K562 (cell line): ENCODE data around the gene FOXA3. TPM values are rescaled to one million over a fixed set of nuclear protein-coding genes. Genes with fewer than 3 reads are reported as not detected.

Source experiments
- ATAC-seq: fragments of 200-7000 bp; cut with Tn5 transposase; 3 replicates; pipeline ENCODE4 v1.9.1; 2020; ENCODE audit warnings: moderate library complexity
- BruUV-seq: library from RNA; stranded (reverse); fragments of 400-500 nt; replicated peaks from 2 replicates; lab custom pipeline; 2021; lab: Mats Ljungman, UMichigan
- CTCF ChIA-PET: fragments of 300-600 bp; formaldehyde crosslinking; extraction: SDS; loops from one replicate; lab custom pipeline; 2021; ENCODE audit warnings: low intra/inter-chr PET ratio; lab: Yijun Ruan, JAX
- POLR2A ChIA-PET: fragments of 300-600, 350-650 bp; sonication (Branson Sonifier 250); formaldehyde crosslinking; extraction: SDS; loops from one replicate; lab custom pipeline; 2021; ENCODE audit warnings: antibody characterized with exemption, inconsistent platforms; lab: Yijun Ruan, JAX
- DNase-seq, 4 experiments: peaks; one replicate each; pipeline versions ENCODE4 v3.0.0 to v3.0.0-alpha.2; 2011 to 2018; ENCODE audit warnings: low spot score in 3 of 4, mixed read lengths in 3 of 4; ENCODE audit errors: extremely low read depth in 1 of 4
- FAIRE-seq: peaks from 2 replicates; lab custom pipeline; 2011; peaks lifted over from hg19 to GRCh38; lab: Jason Lieb, UNC
- H2AFZ ChIP-seq: 2 replicates; pipeline ENCODE4 v1.6.0; 2011; ENCODE audit warnings: low read depth, low read length, control low read depth, inconsistent platforms
- H3K27ac ChIP-seq: fragments of 200-600 bp; 3 replicates; pipeline ENCODE4 v1.8.0; 2011; ENCODE audit warnings: low read depth, mild to moderate bottlenecking, control low read depth, inconsistent platforms, low read length, moderate library complexity, mixed read lengths; ENCODE audit errors: extremely low read depth
- H3K27me3 ChIP-seq, 2 experiments: fragments of 300-600 bp in 1 of 2; 2 replicates in 1 of 2; 3 replicates in 1 of 2; pipeline versions ENCODE4 v1.6.0 to v1.8.0; 2011; ENCODE audit warnings: inconsistent platforms in 2 of 2, low read length in 2 of 2, mild to moderate bottlenecking in 1 of 2, mixed read lengths in 1 of 2, moderate library complexity in 1 of 2; ENCODE audit not compliant: control insufficient read depth in 2 of 2, insufficient read depth in 2 of 2
- H3K36me3 ChIP-seq: fragments of 300-600 bp; 3 replicates; pipeline ENCODE4 v1.8.0; 2011; ENCODE audit warnings: mild to moderate bottlenecking, low read length, inconsistent platforms; ENCODE audit not compliant: control insufficient read depth, insufficient read depth
- H3K4me1 ChIP-seq, 2 experiments: fragments of 200-600 bp in 1 of 2; replicated peaks in 1 of 2; 2 replicates in 1 of 2; 3 replicates in 1 of 2; pipeline versions ENCODE4 v1.5.1 to v1.8.0; 2011; ENCODE audit warnings: inconsistent platforms in 2 of 2, low read length in 2 of 2, mild to moderate bottlenecking in 1 of 2, mixed read lengths in 1 of 2, moderate library complexity in 1 of 2; ENCODE audit not compliant: control insufficient read depth in 2 of 2, insufficient read depth in 2 of 2
- H3K4me2 ChIP-seq: 2 replicates; pipeline ENCODE4 v1.6.1; 2011; ENCODE audit warnings: low read length, control low read depth, inconsistent platforms, mixed read lengths; ENCODE audit not compliant: insufficient read depth
- H3K4me3 ChIP-seq: fragments of 200-600 bp; sonication (generic), shearing (Covaris generic); 2 replicates; pipeline ENCODE4 v1.5.1; 2016; ENCODE audit warnings: control low read depth, inconsistent platforms
- H3K79me2 ChIP-seq: fragments of 200-600 bp; 3 replicates; pipeline ENCODE4 v1.8.0; 2011; ENCODE audit warnings: low read length, inconsistent platforms; ENCODE audit not compliant: control insufficient read depth, insufficient read depth
- H3K9ac ChIP-seq, 2 experiments: 2 replicates each; pipeline versions ENCODE4 v1.6.0 to v1.6.1; 2011; ENCODE audit warnings: low read depth in 2 of 2, low read length in 2 of 2, control low read depth in 1 of 2, inconsistent platforms in 1 of 2, mild to moderate bottlenecking in 1 of 2, mixed read lengths in 1 of 2; ENCODE audit not compliant: insufficient read depth in 1 of 2
- H3K9me1 ChIP-seq: one replicate; pipeline ENCODE4 v1.6.0; 2011; ENCODE audit warnings: inconsistent platforms, mild to moderate bottlenecking, low read length, moderate library complexity; ENCODE audit not compliant: control insufficient read depth, insufficient read depth
- H3K9me3 ChIP-seq: replicated peaks from 2 replicates; pipeline ENCODE4 v1.5.1; 2011; ENCODE audit warnings: low read depth, low read length, inconsistent platforms; ENCODE audit not compliant: control insufficient read depth, insufficient read depth
- H4K20me1 ChIP-seq: replicated peaks from 2 replicates; pipeline ENCODE4 v1.6.1; 2011; ENCODE audit warnings: low read length, inconsistent platforms, mixed read lengths; ENCODE audit not compliant: control insufficient read depth, insufficient read depth
- CBX3 ChIP-seq, 2 experiments: IDR thresholded peaks; 1 replicate in 1 of 2; 2 replicates in 1 of 2; pipeline ENCODE4 v1.6.1; 2012; ENCODE audit warnings: inconsistent platforms in 2 of 2, low read length in 2 of 2, borderline replicate concordance in 1 of 2, control low read depth in 1 of 2
- EGR1 ChIP-seq: fragments of 450-650 bp; conservative IDR thresholded peaks from 2 replicates; pipeline ENCODE4 v1.6.1; 2017; ENCODE audit warnings: mild to moderate bottlenecking
- HDAC3 ChIP-seq: fragments of 450-650 bp; IDR thresholded peaks from 2 replicates; pipeline ENCODE4 v1.6.1; 2018; ENCODE audit warnings: borderline replicate concordance, mild to moderate bottlenecking, moderate library complexity; ENCODE audit not compliant: partially characterized antibody
- HDAC8 ChIP-seq: fragments of 450-650 bp; IDR thresholded peaks from 2 replicates; pipeline ENCODE4 v1.6.1; 2016; ENCODE audit warnings: mild to moderate bottlenecking, missing genetic modification characterization, moderate library complexity, missing compliant biosample characterization
- SOX6 ChIP-seq: fragments of 450-650 bp; IDR thresholded peaks from 2 replicates; pipeline ENCODE4 v1.6.1; 2014; ENCODE audit warnings: mild to moderate bottlenecking
- STAT6 ChIP-seq: sonication (generic); formaldehyde crosslinking; IDR thresholded peaks from 2 replicates; pipeline ENCODE4 v1.8.1; 2023; ENCODE audit warnings: mild to moderate bottlenecking, missing genetic modification reagents
- TCF3 ChIP-seq: sonication (generic); formaldehyde crosslinking; IDR thresholded peaks from 2 replicates; pipeline ENCODE4 v1.4.0; 2020; ENCODE audit warnings: mild to moderate bottlenecking, missing genetic modification reagents
- ZBTB12 ChIP-seq: fragments of 250-450 bp; sonication (Bioruptor Pico); IDR thresholded peaks from 2 replicates; pipeline ENCODE4 v1.4.0; 2020
- ZNF143 ChIP-seq: sonication (generic); formaldehyde crosslinking; IDR thresholded peaks from 2 replicates; pipeline ENCODE4 v1.9.0; 2022; ENCODE audit warnings: mild to moderate bottlenecking, missing genetic modification reagents
- ZNF449 ChIP-seq: fragments of 250-450 bp; sonication (Bioruptor Pico); IDR thresholded peaks from 2 replicates; pipeline ENCODE4 v1.8.0; 2022; ENCODE audit warnings: moderate library complexity, mild to moderate bottlenecking, inconsistent platforms
- WGBS: fragments of 100-300 bp; shearing (Covaris generic); methylation state at CpG from one replicate; pipeline ENCODE4 v1.1.6; 2016; ENCODE audit warnings: low coverage, mixed read lengths; ENCODE audit not compliant: insufficient coverage; ENCODE audit errors: missing lambda C conversion rate; 5-methylcytosine and 5-hydroxymethylcytosine counted together
- in situ Hi-C: fragments of 300-500 bp; cut with MboI; formaldehyde crosslinking; loops from 4 replicates; pipeline ENCODE4 v1.15.0; 2018; ENCODE audit warnings: inconsistent platforms, mixed read lengths
- intact Hi-C: fragments of 100-400 bp; cut with micrococcal nuclease; formaldehyde crosslinking; loops from 2 replicates; pipeline ENCODE4 v1.14.2; 2022
- polyA plus RNA-seq, 8 experiments: library from polyadenylated mRNA; depleted of rRNA in 4 of 8; stranded (reverse) in 5 of 8; unstranded in 3 of 8; fragments of >200 nt; fragmentation: Nextera tagmentation in 2 of 8; fragmentation: Illumina TruSeq in 1 of 8; extraction: Ambion mirVana in 2 of 8; extraction: Trizol in 1 of 8; gene quantifications; 2 replicates each; pipeline versions ENCODE4 v1.2.1 to v1.2.3, GENCODE V29; 2011 to 2014; ENCODE audit warnings: inconsistent platforms in 1 of 8, missing spikeins in 1 of 8
- total RNA-seq, 7 experiments: library from RNA; depleted of rRNA in 6 of 7; stranded (reverse); fragments of >200 nt in 6 of 7; fragmentation: Illumina TruSeq in 2 of 7; extraction: Trizol in 2 of 7; gene quantifications; 2 replicates each; pipeline versions ENCODE4 v1.2.1 to v1.2.3, GENCODE V29; 2011 to 2021; ENCODE audit warnings: low replicate concordance in 1 of 7

The FOXA3 gene
- total and polyA plus RNA-seq, 9 of the 15 experiments (the other 6 are each of a cell fraction or from before 2014, with no cell fraction given), result 1.3 to 15.5 (median 4.7) TPM

GRCh38 chr19:45874620-45874966, 10.5 kb downstream of the FOXA3 start:
- Histone ChIP-seq H3K9me3 (no peaks in the 10 kb centered on the region), H3K4me1 (peaks cover 51 to 72% of the 10 kb centered on the region in 2 experiments), H3K27ac (peak overlapping the region; percentile 72), H3K79me2 (peaks cover 3% of the 10 kb centered on the region; the same call in 1 of the 3 replicates), H3K36me3 (peaks cover 9% of the 10 kb centered on the region), H3K9me1 (no peaks in the 10 kb centered on the region), H3K4me2 (no peak overlapping the region), H2AFZ (0 out of 2 replicates have a peak overlapping the region, but pooled peaks have one; percentile 5), H3K4me3 (no peak overlapping the region), H4K20me1 (no peaks in the 10 kb centered on the region), H3K27me3 (no peaks in the 10 kb centered on the region), H3K9ac (peak overlapping the region; percentile 1 to 39; a peak in 3 of 4 replicates)
- WGBS, result 60% methylated on average over 7 of the region's 7 CpGs
- BruUV-seq, result no TSS peak
- peak; percentile 26 for FAIRE-seq
- CTCF ChIA-PET, result no interaction called here
- intact Hi-C loops (no loop called here), in situ Hi-C loops (no loop called here)
- POLR2A ChIA-PET, result interaction anchor here (1.3 kb wide), 1 partner anchor 11 kb away, joined by 3 read pairs; the partner anchor contains the start of gene IRF2BP1
- TF ChIP-seq EGR1, result peak; percentile 43; the same call in 1 of the 2 replicates
- TF ChIP-seq TCF3 (CRISPR knock-in tag), result no peak
- TF ChIP-seq HDAC3, result no peak
- no peak for DNase-seq
- ATAC-seq, result no peak

- Histone ChIP-seq H4K20me1 (no peaks in the 10 kb centered on the region), H3K79me2 (peaks cover 3% of the 10 kb centered on the region; the same call in 1 of the 3 replicates), H3K27ac (peak overlapping the region; percentile 90), H3K9me1 (no peaks in the 10 kb centered on the region), H3K9ac (peak overlapping the region; percentile 74 to 91; a peak in 3 of 4 replicates), H3K27me3 (no peaks in the 10 kb centered on the region), H3K36me3 (peaks cover 9% of the 10 kb centered on the region), H2AFZ (peak overlapping the region; percentile 89), H3K4me3 (no peak overlapping the region), H3K9me3 (no peaks in the 10 kb centered on the region), H3K4me2 (peak overlapping the region; percentile 68), H3K4me1 (peaks cover 51 to 74% of the 10 kb centered on the region in 2 experiments)
- no TSS peak for BruUV-seq
- peak; percentile 81 for FAIRE-seq
- ATAC-seq, result peak; percentile 64
- whole genome bisulfite sequencing, result 13% methylated on average over 4 of the region's 4 CpGs
- ChIA-PET CTCF (interaction anchor here (0.7 kb wide), 1 partner anchor 202 kb away, joined by 4 read pairs; no protein-coding TSS in a partner anchor), POLR2A (interaction anchor here (1.1 kb wide), 1 partner anchor 10 kb away, joined by 5 read pairs; no protein-coding TSS in a partner anchor)
- in situ Hi-C loops, result no loop called here
- intact Hi-C loops, result no loop called here
- peak in 1 of 4 experiments; percentile 76 for DNase-seq
- TF ChIP-seq ZBTB12 (CRISPR knock-in tag) (no peak), HDAC8 (0 out of 2 replicates have a peak, but pooled peaks have one; percentile 21), SOX6 (no peak), STAT6 (CRISPR knock-in tag) (no peak), CBX3 (IDR thresholded peaks at IDR 0.05; ENCODE audit: borderline replicate concordance in 1 of 2, low read length in 2 of 2) (0 out of 3 replicates have a peak, but pooled peaks of 1 of the 2 experiments have one; percentile 9), ZNF449 (CRISPR knock-in tag) (no peak), ZNF143 (no peak)
Measured at GRCh38 chr19:45876161-45876410, 12.0 kb downstream of the FOXA3 start.
